Heart left ventricle (tissue), 13 donors: ENCODE data around the gene LRRC71.

Experiments
- POLR2A ChIP-seq, 2 donors: fragments of 450-650 bp; IDR thresholded peaks; one replicate each; pipeline ENCODE4 v1.6.1; 2017; ENCODE audit warnings: antibody characterized with exemption in 2 of 2, mild to moderate bottlenecking in 2 of 2, moderate library complexity in 2 of 2
- TF ChIP-seq, protein P1 (sequence below), 12 donors: fragments of 200-600 bp; sonication (generic) in 4 of 12; IDR thresholded peaks; one replicate each; pipeline versions ENCODE4 v1.5.0 to v1.8.0; 2018 to 2022; ENCODE audit warnings: antibody characterized with exemption in 12 of 12, mild to moderate bottlenecking in 5 of 12
- donor health status: ischemic (EF 13 %, LVEDD 7.1; RV severe dilation, severe dysfunction).
- donor health status: DM: no; HTN: yes; CAD: no.
- donor health status: DM: no; HTN: no; CAD: no.
- donor health status: ischemic (EF 25% LVEDD 6.9; RV normal size, moderate dysfunction).
- donor health status: ischemic (EF 25% LVEDD 5.7; RV mildly dilated, moderate dysfunction).
- donor health status: ischemic (EF 35%, LVEDD 5.7; RV mildly dilated, moderate dysfunction).
- donor health status: nonischemic (EF 11% LVEDD 7.7; RV severe dilation, severe dysfunction).
- donor health status: DM: yes; HTN: yes; CAD: no.
- donor health status: PGD.
- donor health status: ischemic (EF 29% LVEDD 5.4; RV normal size, mild dysfunction).
- donor health status: nonischemic (EF 23%, LVEDD 6.1; RV moderate dilation, normal function).

- TF ChIP-seq, protein P1, sequence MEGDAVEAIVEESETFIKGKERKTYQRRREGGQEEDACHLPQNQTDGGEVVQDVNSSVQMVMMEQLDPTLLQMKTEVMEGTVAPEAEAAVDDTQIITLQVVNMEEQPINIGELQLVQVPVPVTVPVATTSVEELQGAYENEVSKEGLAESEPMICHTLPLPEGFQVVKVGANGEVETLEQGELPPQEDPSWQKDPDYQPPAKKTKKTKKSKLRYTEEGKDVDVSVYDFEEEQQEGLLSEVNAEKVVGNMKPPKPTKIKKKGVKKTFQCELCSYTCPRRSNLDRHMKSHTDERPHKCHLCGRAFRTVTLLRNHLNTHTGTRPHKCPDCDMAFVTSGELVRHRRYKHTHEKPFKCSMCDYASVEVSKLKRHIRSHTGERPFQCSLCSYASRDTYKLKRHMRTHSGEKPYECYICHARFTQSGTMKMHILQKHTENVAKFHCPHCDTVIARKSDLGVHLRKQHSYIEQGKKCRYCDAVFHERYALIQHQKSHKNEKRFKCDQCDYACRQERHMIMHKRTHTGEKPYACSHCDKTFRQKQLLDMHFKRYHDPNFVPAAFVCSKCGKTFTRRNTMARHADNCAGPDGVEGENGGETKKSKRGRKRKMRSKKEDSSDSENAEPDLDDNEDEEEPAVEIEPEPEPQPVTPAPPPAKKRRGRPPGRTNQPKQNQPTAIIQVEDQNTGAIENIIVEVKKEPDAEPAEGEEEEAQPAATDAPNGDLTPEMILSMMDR (IDR thresholded peaks at IDR 0.05), result no peak
- TF ChIP-seq POLR2A (IDR thresholded peaks at IDR 0.05), result no peak
Observed at GRCh38 chr1:156939786-156940334, 19.4 kb downstream of the LRRC71 start.
